Mucosa of descending colon (tissue), 3 donors: ENCODE data around the gene SRGAP3. TPM values are rescaled to one million over a fixed set of nuclear protein-coding genes. Genes with fewer than 3 reads are reported as not detected.

Experiments used
- ATAC-seq: fragments of 200-7000 bp; cut with Tn5 transposase; one replicate; pipeline ENCODE4 v1.9.1; 2020; ENCODE audit warnings: mild to moderate bottlenecking, moderate library complexity
- DNase-seq, 3 donors: peaks; one replicate each; pipeline ENCODE4 v3.0.0-alpha.2; 2020
- H3K36me3 ChIP-seq: fragments of 200-600 bp; one replicate; pipeline ENCODE4 v1.8.0; 2021; ENCODE audit warnings: low read depth, mild to moderate bottlenecking
- H3K4me1 ChIP-seq: fragments of 200-600 bp; one replicate; pipeline ENCODE4 v1.8.0; 2021; ENCODE audit warnings: low read depth, mild to moderate bottlenecking
- H3K4me3 ChIP-seq: fragments of 200-600 bp; one replicate; pipeline ENCODE4 v1.8.0; 2021; ENCODE audit warnings: mild to moderate bottlenecking
- H3K9me3 ChIP-seq: fragments of 200-600 bp; one replicate; pipeline ENCODE4 v1.8.0; 2021; ENCODE audit warnings: mild to moderate bottlenecking
- CTCF ChIP-seq: fragments of 200-600 bp; IDR thresholded peaks from one replicate; pipeline ENCODE4 v1.8.0; 2022; ENCODE audit warnings: antibody characterized with exemption, mild to moderate bottlenecking
- intact Hi-C, 2 donors: fragments of 100-400 bp; cut with DNase I in 1 of 2; cut with micrococcal nuclease in 1 of 2; formaldehyde crosslinking; loops; one replicate each; pipeline versions ENCODE4 v1.11.0 to v1.11.1; 2022; cut with DNase I, micrococcal nuclease
- total RNA-seq, 3 donors: library from RNA; stranded (reverse); fragmentation: NEBNext Ultra II Directional in 2 of 3; extraction: Animal tissue kit (Norgen Biotek cat#: 25700) in 2 of 3; gene quantifications; one replicate each; pipeline versions ENCODE4 v1.2.1 to v1.2.4, GENCODE V29; 2021 to 2023
- donor health status: DM: no; HTN: no; CAD: no; lungs with moderate emphysema.
- donor health status: DM: no; HTN: no; CAD: no.
- donor health status: DM: no; HTN: yes; CAD: no.

Gene SRGAP3
- total RNA-seq, 3 donors from 2014 or later: 6.4 to 9.0 (median 8.6) TPM

DNA sequence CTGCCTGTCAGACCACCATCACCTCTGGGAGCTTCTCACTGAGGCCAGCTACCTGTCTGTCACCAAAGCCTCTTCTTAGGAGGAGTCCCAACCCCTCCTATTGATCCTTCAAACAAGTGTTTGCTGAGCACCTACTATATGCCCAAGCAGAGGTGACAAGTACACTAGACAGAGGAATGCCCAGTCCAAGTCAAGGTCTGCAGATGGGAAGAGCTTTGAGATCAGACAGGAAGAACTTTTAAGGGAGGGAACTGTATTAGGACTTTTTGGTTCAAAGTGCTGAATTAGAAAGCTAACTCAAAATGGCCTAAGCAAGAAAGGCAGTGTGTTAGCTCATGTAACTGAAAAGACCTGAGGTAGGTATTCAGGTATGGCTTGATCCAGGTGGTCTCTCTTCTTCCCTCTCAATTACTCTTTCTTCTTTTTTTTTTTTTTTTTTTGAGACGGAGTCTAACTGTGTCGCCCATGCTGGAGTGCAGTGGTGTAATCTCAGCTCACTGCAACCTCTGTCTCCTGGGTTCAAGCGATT, 282.6 kb downstream of the SRGAP3 start:
- Histone ChIP-seq H3K4me3 (no peak overlapping the region), H3K36me3 (no peaks in the 10 kb centered on the region), H3K4me1 (peaks cover 39% of the 10 kb centered on the region), H3K9me3 (no peaks in the 10 kb centered on the region)
- intact Hi-C loops: no loop called here
- ATAC-seq: no peak
- TF ChIP-seq CTCF: no peak
- no peak for DNase-seq

DNA sequence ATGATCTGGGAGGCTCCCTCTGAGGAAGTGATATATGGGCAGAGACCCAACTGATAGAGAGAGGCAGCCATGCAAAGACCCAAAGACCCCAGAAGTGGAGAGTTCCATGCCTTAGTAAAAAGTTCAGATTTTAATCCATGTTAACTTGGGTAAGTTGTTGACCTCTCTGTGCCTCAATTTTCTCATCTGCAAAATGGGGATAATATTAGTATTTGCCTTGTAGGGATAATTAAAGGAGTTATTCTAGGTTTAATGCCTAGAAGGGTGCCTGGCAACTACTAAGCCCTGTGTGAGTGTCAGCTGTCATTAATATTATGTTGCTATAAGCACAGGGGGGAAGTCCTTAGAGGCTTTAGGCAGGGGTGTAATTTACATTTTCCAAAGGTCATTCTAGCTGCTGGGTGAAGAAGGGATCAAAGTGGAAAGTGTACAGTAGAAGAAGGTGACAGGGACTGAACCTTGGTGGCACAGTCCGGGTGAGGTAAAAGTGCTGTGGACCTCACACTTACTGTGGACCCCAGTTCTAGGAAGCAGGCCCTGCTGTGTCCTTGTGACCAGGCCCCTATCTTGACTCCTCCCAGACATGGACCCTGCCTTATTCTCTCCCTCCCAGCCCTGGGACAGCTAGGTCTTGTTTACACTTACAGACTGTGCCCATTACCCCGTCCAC, 283.2 kb downstream of the SRGAP3 start:
- Histone ChIP-seq H3K36me3 (no peaks in the 10 kb centered on the region), H3K9me3 (no peaks in the 10 kb centered on the region), H3K4me3 (no peak overlapping the region), H3K4me1 (peaks cover 39% of the 10 kb centered on the region)
- ATAC-seq (no peak), DNase-seq (no peak)
- no peak for TF ChIP-seq CTCF
- intact Hi-C loops: no loop called here

DNA sequence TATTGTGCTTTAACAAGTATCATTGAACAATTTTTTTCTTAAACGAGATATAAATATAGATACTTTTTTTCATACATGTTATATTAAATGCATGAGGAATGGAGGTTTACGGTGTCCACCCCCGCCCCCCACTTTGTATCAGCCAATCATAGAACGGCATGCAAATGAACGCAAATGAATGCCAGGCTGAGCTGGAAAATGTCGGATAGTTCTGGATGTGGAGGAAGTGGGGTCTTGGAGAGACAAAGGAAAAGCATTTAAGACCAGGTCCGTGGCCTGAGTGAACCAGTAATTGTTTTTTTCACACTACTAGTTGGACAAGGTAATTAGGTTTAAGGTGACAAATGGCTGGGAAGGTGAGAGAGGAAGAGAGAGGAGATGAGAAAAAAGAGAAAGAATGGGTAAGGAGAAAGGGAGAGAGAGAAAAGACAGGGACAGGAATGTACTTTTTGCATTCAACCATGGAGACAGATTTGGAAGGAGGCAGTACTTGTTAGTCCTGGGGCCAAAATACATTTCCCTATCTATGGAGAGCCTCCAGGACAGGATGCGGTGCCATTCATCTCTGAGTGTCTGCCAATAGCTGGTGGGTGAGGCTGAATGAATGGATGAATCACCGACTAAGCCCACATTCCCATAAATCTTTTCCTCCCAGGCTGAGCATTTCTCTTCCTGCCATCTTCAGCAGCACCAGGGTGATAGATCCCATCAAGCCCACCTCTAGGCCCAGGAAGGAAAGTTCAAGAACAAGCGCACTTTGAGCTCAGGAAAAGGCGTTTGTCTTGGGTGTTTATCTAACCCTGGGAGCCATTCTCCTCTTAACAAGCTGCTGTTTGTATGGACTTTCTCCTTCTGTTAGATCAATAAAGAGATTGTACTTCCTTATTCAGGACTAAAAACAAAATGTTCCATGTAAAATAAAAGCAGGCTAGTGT, 284.7 kb downstream of the SRGAP3 start:
- Histone ChIP-seq H3K4me3 (no peak overlapping the region), H3K36me3 (no peaks in the 10 kb centered on the region), H3K9me3 (no peaks in the 10 kb centered on the region), H3K4me1 (peaks cover 39% of the 10 kb centered on the region)
- DNase-seq (peak in 2 of 3 donors; percentile 53 to 83), ATAC-seq (peak; percentile 82)
- intact Hi-C loops: no loop called here
- no peak for TF ChIP-seq CTCF

DNA sequence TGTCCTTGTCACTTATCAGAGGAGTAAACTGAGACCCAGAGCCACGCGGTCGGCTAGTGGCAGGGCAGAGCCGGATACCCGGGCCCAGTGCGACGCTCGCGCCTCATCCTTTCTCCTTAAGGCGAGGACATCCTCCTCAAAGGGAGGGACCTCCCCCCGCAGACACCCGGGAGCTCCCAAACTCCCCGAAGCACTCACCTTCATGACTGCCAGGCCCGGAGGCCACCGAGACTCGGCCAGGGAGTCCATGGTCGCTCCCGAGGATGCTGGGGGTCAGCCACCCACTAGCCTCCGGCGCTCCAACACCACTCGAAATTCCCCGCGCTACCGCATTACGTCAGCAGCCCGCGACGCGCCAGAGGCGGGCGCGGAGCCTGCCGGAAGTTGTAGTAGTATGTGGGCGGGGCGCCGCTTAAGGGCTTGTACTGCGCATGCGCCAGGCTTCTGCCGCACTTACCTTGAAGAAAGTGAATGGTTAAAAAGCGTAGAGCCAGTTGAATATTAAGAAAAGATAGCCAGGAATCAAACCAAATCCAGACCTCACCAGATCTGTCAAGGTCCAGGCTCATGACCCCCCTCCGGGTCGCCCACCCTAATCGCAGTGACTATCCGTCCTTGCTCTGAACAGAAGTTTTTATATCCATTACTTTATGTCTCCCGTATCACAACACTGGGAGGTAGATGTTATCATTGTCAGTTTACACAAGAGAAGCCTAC, 286.2 kb downstream of the SRGAP3 start, which contains the start of gene RAD18:
Gene RAD18 (minus strand): TSS at position 336 of the 717 bp plus-strand sequence. CDS start 87 bp downstream, at position 249.
- peak; percentile 94 to 96 (median 96) for DNase-seq
- ATAC-seq: peak; percentile 82
- H3K4me1 ChIP-seq: peaks cover 39% of the 10 kb centered on the region
- TF ChIP-seq CTCF: no peak
- H3K4me3 ChIP-seq: peak within 1 kb of the TSS; percentile 79
- H3K9me3 ChIP-seq: no peaks in the 10 kb centered on the region
- no peaks in the 10 kb centered on the region for H3K36me3 ChIP-seq
- intact Hi-C loops: no loop called here

DNA sequence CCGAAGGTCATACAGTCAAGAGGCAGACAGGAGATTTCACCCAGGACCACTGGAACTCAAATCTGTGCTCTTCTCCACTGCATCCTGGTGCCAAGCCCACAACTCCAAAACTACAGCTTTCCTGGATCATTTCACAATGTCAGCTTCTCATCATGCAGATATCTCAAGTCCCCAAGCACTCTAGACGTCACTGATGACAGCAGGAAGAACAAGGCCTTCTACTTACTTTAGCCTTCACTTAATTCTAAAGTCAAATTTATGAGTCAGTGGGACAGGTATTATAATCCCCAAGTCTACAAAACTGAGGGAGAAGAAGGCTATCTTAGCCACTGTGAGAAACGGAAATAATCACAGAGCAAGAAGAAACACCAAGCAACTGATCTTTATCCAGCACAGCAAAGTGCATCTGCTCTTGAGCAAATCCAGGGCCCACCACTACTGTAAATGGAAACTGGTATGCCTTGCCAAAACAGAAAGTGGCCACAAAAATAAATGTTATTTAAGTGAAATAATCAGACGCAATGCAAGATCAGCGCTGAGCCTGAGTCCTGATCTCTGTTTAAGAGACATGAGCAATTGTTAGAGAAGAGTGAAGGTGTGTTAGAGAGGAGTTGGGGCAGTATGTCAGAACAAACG, 287.1 kb downstream of the SRGAP3 start:
- H3K9me3 ChIP-seq: no peaks in the 10 kb centered on the region
- ATAC-seq: no peak
- H3K36me3 ChIP-seq: no peaks in the 10 kb centered on the region

More for the DNA sequence above, 287.1 kb downstream of the SRGAP3 start:
- intact Hi-C loops: no loop called here
- H3K4me3 ChIP-seq: no peak overlapping the region
- no peak for DNase-seq
- peaks cover 39% of the 10 kb centered on the region for H3K4me1 ChIP-seq
- TF ChIP-seq CTCF: no peak
